SK-N-SH treated with all-trans-retinoic acid at 6 μM for 48 hours (cell line): ENCODE results near the gene KRTAP10-10.
"Not testable (repeated sequence)": the region's sequence is repeated elsewhere in the genome, so short reads cannot be mapped to it uniquely, and the experiment has no call there.

Experiments used
- ATAC-seq: fragments of 200-7000 bp; cut with Tn5 transposase; 3 replicates; pipeline ENCODE4 v1.9.1; 2020; ENCODE audit warnings: mild to moderate bottlenecking, moderate library complexity
- CREB5 ChIP-seq: fragments of 250-450 bp; sonication (Bioruptor Pico); IDR thresholded peaks from 2 replicates; pipeline ENCODE4 v1.5.1; 2020; ENCODE audit warnings: low read depth, mild to moderate bottlenecking, moderate library complexity
- CSDC2 ChIP-seq: fragments of 250-450 bp; sonication (Bioruptor Pico); IDR thresholded peaks from 2 replicates; pipeline ENCODE4 v1.5.0; 2020; ENCODE audit warnings: mild to moderate bottlenecking, moderate library complexity
- ESRRG ChIP-seq: fragments of 250-450 bp; sonication (Bioruptor Pico); IDR thresholded peaks from 2 replicates; pipeline ENCODE4 v1.6.1; 2021; ENCODE audit warnings: mild to moderate bottlenecking
- PPARA ChIP-seq: fragments of 250-450 bp; sonication (Bioruptor Pico); IDR thresholded peaks from 2 replicates; pipeline ENCODE4 v1.5.0; 2020; ENCODE audit warnings: mild to moderate bottlenecking, borderline replicate concordance
- RARB ChIP-seq: fragments of 250-450 bp; sonication (Bioruptor Pico); IDR thresholded peaks from 2 replicates; pipeline ENCODE4 v1.8.0; 2021; ENCODE audit warnings: mild to moderate bottlenecking, moderate library complexity
- TCF4 ChIP-seq: fragments of 250-450 bp; sonication (Bioruptor Pico); IDR thresholded peaks from 2 replicates; pipeline ENCODE4 v1.8.0; 2021; ENCODE audit warnings: mild to moderate bottlenecking, moderate library complexity, borderline replicate concordance
- TOX ChIP-seq: fragments of 250-450 bp; sonication (Bioruptor Pico); IDR thresholded peaks from 2 replicates; pipeline ENCODE4 v1.8.0; 2021; ENCODE audit warnings: mild to moderate bottlenecking, moderate library complexity, borderline replicate concordance
- ZFP30 ChIP-seq: fragments of 450-650 bp; formaldehyde crosslinking; IDR thresholded peaks from 2 replicates; pipeline ENCODE4 v1.5.0; 2022; ENCODE audit warnings: mild to moderate bottlenecking, moderate library complexity
- ZNF565 ChIP-seq: fragments of 450-650 bp; formaldehyde crosslinking; conservative IDR thresholded peaks from 2 replicates; pipeline ENCODE4 v1.5.0; 2020; ENCODE audit warnings: low read depth, mild to moderate bottlenecking, moderate library complexity
- ZNF70 ChIP-seq: fragments of 450-650 bp; formaldehyde crosslinking; IDR thresholded peaks from 2 replicates; pipeline ENCODE4 v1.5.0; 2020; ENCODE audit warnings: mild to moderate bottlenecking, moderate library complexity
- ZNF8 ChIP-seq: fragments of 450-650 bp; formaldehyde crosslinking; IDR thresholded peaks from 2 replicates; pipeline ENCODE4 v1.5.0; 2020; ENCODE audit warnings: mild to moderate bottlenecking, moderate library complexity
- TF ChIP-seq, protein P1 (sequence below): fragments of 250-450 bp; sonication (Bioruptor Pico); IDR thresholded peaks from 2 replicates; pipeline ENCODE4 v1.5.0; 2020; ENCODE audit warnings: mild to moderate bottlenecking, moderate library complexity
- TF ChIP-seq, protein P2 (sequence below): fragments of 250-450 bp; sonication (Bioruptor Pico); IDR thresholded peaks from 2 replicates; pipeline ENCODE4 v1.8.0; 2020; ENCODE audit warnings: mild to moderate bottlenecking, moderate library complexity, borderline replicate concordance
- TF ChIP-seq, protein P3 (sequence below): fragments of 250-450 bp; sonication (Bioruptor Pico); IDR thresholded peaks from 2 replicates; pipeline ENCODE4 v1.8.0; 2021; ENCODE audit warnings: low read depth, mild to moderate bottlenecking, moderate library complexity, borderline replicate concordance

Gene KRTAP10-10

DNA sequence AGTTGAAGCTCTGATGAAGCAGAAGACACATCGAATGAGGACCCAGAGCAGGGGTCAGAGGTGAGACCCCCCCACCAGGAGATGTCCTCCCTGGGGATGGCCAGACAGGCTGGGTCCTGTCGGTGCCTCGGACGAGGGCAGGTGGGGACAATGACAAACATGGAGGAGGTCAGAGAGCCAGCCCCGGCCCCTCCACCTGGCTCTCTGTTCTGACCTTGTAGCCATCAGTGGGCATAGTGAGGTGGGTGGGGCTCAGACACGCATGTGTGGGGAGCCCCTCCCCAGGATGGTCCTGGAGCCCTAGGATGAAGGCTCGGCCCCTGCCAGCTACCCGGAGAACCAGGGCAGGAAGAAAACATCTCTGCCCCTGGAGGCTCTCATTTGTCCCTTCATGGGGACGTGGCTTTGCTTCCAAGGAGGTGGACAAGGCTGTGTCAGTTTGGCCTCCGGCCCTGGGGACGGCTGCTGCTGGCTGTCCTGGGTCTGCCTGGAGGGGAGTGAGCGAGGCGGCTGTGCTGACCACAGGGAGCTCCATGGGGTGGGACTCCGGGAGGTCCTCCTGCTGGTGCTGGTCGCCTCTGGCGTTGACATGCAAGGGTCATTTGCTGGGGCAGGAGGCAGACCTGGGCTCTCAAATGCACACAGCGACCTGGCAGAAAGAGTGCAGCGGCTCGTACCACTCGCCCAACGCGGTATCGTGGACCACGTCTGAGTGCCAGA lies 47.4 kb upstream of the KRTAP10-10 start:
- ATAC-seq = no peak
- TF ChIP-seq ZNF70 (CRISPR knock-in tag) (no peak), RARB (no peak), TCF4 (no peak), ZNF565 (CRISPR knock-in tag) (no peak), TOX (CRISPR knock-in tag) (no peak), CREB5 (no peak), ESRRG (CRISPR knock-in tag) (no peak), ZFP30 (CRISPR knock-in tag) (no peak), CSDC2 (CRISPR knock-in tag) (no peak)
- TF ChIP-seq, protein P1, sequence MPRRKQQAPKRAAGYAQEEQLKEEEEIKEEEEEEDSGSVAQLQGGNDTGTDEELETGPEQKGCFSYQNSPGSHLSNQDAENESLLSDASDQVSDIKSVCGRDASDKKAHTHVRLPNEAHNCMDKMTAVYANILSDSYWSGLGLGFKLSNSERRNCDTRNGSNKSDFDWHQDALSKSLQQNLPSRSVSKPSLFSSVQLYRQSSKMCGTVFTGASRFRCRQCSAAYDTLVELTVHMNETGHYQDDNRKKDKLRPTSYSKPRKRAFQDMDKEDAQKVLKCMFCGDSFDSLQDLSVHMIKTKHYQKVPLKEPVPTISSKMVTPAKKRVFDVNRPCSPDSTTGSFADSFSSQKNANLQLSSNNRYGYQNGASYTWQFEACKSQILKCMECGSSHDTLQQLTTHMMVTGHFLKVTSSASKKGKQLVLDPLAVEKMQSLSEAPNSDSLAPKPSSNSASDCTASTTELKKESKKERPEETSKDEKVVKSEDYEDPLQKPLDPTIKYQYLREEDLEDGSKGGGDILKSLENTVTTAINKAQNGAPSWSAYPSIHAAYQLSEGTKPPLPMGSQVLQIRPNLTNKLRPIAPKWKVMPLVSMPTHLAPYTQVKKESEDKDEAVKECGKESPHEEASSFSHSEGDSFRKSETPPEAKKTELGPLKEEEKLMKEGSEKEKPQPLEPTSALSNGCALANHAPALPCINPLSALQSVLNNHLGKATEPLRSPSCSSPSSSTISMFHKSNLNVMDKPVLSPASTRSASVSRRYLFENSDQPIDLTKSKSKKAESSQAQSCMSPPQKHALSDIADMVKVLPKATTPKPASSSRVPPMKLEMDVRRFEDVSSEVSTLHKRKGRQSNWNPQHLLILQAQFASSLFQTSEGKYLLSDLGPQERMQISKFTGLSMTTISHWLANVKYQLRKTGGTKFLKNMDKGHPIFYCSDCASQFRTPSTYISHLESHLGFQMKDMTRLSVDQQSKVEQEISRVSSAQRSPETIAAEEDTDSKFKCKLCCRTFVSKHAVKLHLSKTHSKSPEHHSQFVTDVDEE (CRISPR knock-in tag) = no peak
- TF ChIP-seq, protein P2, sequence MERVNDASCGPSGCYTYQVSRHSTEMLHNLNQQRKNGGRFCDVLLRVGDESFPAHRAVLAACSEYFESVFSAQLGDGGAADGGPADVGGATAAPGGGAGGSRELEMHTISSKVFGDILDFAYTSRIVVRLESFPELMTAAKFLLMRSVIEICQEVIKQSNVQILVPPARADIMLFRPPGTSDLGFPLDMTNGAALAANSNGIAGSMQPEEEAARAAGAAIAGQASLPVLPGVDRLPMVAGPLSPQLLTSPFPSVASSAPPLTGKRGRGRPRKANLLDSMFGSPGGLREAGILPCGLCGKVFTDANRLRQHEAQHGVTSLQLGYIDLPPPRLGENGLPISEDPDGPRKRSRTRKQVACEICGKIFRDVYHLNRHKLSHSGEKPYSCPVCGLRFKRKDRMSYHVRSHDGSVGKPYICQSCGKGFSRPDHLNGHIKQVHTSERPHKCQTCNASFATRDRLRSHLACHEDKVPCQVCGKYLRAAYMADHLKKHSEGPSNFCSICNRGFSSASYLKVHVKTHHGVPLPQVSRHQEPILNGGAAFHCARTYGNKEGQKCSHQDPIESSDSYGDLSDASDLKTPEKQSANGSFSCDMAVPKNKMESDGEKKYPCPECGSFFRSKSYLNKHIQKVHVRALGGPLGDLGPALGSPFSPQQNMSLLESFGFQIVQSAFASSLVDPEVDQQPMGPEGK (CRISPR knock-in tag) = no peak
- TF ChIP-seq, all 23 proteins: peak for 0

GRCh38 chr21:44590311-44590721 lies 46.8 kb upstream of the KRTAP10-10 start:
- ATAC-seq = no peak
- TF ChIP-seq CREB5 (no peak), ZNF8 (no peak), ZFP30 (CRISPR knock-in tag) (no peak), TOX (CRISPR knock-in tag) (no peak)

- ATAC-seq = not testable (repeated sequence)
Observed at GRCh38 chr21:44590897-44591800, 46.0 kb upstream of the KRTAP10-10 start.

- not testable (repeated sequence) for ATAC-seq
Observed at GRCh38 chr21:44591801-44592130, 45.4 kb upstream of the KRTAP10-10 start.

- ATAC-seq = no peak
- TF ChIP-seq PPARA (CRISPR knock-in tag) (no peak), TCF4 (no peak), ZNF565 (CRISPR knock-in tag) (no peak), ZFP30 (CRISPR knock-in tag) (no peak), CREB5 (no peak)
- TF ChIP-seq, protein P3, sequence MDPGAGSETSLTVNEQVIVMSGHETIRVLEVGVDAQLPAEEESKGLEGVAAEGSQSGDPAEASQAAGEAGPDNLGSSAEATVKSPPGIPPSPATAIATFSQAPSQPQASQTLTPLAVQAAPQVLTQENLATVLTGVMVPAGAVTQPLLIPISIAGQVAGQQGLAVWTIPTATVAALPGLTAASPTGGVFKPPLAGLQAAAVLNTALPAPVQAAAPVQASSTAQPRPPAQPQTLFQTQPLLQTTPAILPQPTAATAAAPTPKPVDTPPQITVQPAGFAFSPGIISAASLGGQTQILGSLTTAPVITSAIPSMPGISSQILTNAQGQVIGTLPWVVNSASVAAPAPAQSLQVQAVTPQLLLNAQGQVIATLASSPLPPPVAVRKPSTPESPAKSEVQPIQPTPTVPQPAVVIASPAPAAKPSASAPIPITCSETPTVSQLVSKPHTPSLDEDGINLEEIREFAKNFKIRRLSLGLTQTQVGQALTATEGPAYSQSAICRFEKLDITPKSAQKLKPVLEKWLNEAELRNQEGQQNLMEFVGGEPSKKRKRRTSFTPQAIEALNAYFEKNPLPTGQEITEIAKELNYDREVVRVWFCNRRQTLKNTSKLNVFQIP (CRISPR knock-in tag) = no peak
Observed at GRCh38 chr21:44592446-44593311, 44.5 kb upstream of the KRTAP10-10 start, which contains the start of gene KRTAP10-6. TSS of gene KRTAP10-6 (minus strand) at chr21:44592505. CDS start at chr21:44592484, 21 bp downstream.
